Upper lobe of right lung (tissue), 1 donor: Measurements from ENCODE around the gene GAR1. TPM values are rescaled to one million over a fixed set of nuclear protein-coding genes. Genes with fewer than 3 reads are reported as not detected.

ENCODE experiments used
- ATAC-seq: fragments of 200-7000 bp; cut with Tn5 transposase; one replicate; pipeline ENCODE4 v1.9.1; 2020; ENCODE audit warnings: mild to moderate bottlenecking, moderate library complexity
- DNase-seq: peaks from one replicate; pipeline ENCODE4 v3.0.0-alpha.2; 2020
- H3K27ac ChIP-seq: fragments of 200-600 bp; one replicate; pipeline ENCODE4 v1.8.0; 2022
- H3K27me3 ChIP-seq: fragments of 200-600 bp; one replicate; pipeline ENCODE4 v1.8.0; 2022; ENCODE audit warnings: mild to moderate bottlenecking
- H3K36me3 ChIP-seq: fragments of 200-600 bp; one replicate; pipeline ENCODE4 v1.8.0; 2022
- H3K4me1 ChIP-seq: fragments of 200-600 bp; one replicate; pipeline ENCODE4 v1.8.0; 2022
- H3K4me3 ChIP-seq: fragments of 200-600 bp; one replicate; pipeline ENCODE4 v1.8.0; 2022; ENCODE audit warnings: mild to moderate bottlenecking
- H3K9me3 ChIP-seq: fragments of 200-600 bp; one replicate; pipeline ENCODE4 v1.8.0; 2022
- intact Hi-C: fragments of 100-400 bp; cut with DNase I; formaldehyde crosslinking; loops from one replicate; pipeline ENCODE4 v1.11.0; 2022
- total RNA-seq: library from RNA; stranded (reverse); fragmentation: NEBNext Ultra II Directional; extraction: Animal tissue kit (Norgen Biotek cat#: 25700); gene quantifications from one replicate; pipeline ENCODE4 v1.2.1, GENCODE V29; 2021
- TF ChIP-seq, protein P1 (sequence below): fragments of 200-600 bp; IDR thresholded peaks from one replicate; pipeline ENCODE4 v1.8.0; 2022; ENCODE audit warnings: antibody characterized with exemption
- donor health status: DM: no; HTN: yes; CAD: no; lungs with severe emphysema.

GAR1 gene
- total RNA-seq, 1 donor from 2014 or later: 12.2 TPM

DNA sequence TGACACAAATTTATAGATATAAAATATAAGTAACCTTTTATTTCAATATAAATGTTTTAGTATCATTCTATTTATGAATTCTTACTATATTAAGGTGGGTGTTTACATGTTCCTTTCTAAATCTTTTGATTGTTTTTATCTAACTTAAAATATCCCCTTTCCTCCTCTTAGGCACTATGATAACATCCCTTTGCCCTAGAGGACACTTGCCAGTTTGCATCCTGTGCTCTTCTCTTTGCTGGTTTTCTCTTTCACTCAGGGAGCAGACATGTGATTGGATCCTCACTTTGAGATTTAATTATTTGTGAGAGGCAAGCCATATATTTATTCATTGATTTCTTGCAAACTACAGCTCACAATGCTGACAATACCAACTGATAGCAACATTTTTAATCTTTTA lies 48.6 kb downstream of the GAR1 start:
- TF ChIP-seq, protein P1, sequence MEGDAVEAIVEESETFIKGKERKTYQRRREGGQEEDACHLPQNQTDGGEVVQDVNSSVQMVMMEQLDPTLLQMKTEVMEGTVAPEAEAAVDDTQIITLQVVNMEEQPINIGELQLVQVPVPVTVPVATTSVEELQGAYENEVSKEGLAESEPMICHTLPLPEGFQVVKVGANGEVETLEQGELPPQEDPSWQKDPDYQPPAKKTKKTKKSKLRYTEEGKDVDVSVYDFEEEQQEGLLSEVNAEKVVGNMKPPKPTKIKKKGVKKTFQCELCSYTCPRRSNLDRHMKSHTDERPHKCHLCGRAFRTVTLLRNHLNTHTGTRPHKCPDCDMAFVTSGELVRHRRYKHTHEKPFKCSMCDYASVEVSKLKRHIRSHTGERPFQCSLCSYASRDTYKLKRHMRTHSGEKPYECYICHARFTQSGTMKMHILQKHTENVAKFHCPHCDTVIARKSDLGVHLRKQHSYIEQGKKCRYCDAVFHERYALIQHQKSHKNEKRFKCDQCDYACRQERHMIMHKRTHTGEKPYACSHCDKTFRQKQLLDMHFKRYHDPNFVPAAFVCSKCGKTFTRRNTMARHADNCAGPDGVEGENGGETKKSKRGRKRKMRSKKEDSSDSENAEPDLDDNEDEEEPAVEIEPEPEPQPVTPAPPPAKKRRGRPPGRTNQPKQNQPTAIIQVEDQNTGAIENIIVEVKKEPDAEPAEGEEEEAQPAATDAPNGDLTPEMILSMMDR: no peak
- no peak overlapping the region for H3K27ac ChIP-seq
- H3K4me1 ChIP-seq: no peaks in the 10 kb centered on the region
- no peaks in the 10 kb centered on the region for H3K36me3 ChIP-seq
- no peaks in the 10 kb centered on the region for H3K27me3 ChIP-seq
- no peak for DNase-seq
- no peak overlapping the region for H3K4me3 ChIP-seq
- H3K9me3 ChIP-seq: no peaks in the 10 kb centered on the region
- intact Hi-C loops: no loop called here
- ATAC-seq: no peak

DNA sequence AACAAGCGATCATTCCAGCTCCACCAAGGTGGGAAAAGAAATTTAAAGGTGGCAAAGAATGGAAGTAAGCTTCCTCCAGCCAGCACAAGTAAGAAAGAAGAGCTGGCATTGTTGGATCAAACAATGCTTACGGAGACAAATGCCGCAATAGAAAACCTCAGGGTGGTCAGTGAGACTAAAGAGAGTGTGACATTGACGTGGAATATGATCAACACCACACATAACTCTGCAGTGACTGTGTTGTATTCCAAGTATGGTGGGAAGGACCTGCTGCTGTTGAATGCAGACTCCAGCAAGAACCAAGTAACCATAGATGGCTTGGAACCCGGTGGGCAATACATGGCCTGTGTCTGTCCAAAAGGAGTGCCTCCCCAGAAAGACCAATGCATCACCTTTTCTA lies 54.5 kb downstream of the GAR1 start:
- DNase-seq: no peak
- no peaks in the 10 kb centered on the region for H3K4me1 ChIP-seq
- no peaks in the 10 kb centered on the region for H3K27me3 ChIP-seq
- no peak overlapping the region for H3K27ac ChIP-seq
- TF ChIP-seq, protein P1: no peak
- intact Hi-C loops: no loop called here
- ATAC-seq: no peak
- no peak overlapping the region for H3K4me3 ChIP-seq
- no peaks in the 10 kb centered on the region for H3K36me3 ChIP-seq
- no peaks in the 10 kb centered on the region for H3K9me3 ChIP-seq

- H3K9me3 ChIP-seq: no peaks in the 10 kb centered on the region
- TF ChIP-seq, protein P1: no peak
- no peaks in the 10 kb centered on the region for H3K36me3 ChIP-seq
- H3K27ac ChIP-seq: no peak overlapping the region
- intact Hi-C loops: no loop called here
- H3K4me3 ChIP-seq: no peak overlapping the region
- no peak for DNase-seq
- no peaks in the 10 kb centered on the region for H3K4me1 ChIP-seq
- H3K27me3 ChIP-seq: no peaks in the 10 kb centered on the region
- no peak for ATAC-seq
Observed at GRCh38 chr4:109872065-109872464, 56.5 kb downstream of the GAR1 start.

DNA sequence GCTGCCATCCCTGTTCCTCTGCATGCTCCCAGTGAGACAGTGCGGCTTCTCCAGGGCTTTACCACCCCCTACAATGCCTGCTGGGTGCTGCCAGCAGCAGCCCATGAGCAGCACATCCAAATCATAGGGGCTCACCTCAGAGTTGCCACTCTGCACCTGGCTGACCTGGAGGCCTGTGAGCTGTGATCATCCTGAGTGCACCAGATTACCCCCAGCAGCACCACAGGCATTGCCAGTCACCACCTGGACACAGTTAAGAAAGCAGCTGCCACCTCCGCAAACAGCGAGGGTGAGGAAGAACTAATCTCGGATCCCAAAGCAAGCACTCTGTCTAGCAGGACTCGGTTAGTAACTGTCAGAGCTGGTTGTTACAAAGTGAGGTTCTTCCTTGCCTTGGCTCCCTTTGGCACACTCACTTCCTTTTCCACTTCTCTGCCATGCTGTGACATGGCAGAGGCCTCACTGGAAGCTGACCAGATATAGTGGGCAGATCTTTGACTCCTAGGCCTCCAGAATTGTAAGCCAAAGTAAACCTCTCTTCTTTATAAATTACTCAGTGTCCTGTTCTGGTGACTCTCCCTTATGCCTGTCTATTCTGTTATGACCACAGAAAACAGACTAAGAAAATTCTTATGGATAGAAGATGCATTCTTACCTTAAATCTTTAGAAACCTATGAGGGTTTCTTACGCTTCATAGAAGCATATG lies 57.5 kb downstream of the GAR1 start:
- DNase-seq (no peak), ATAC-seq (no peak)
- intact Hi-C loops: no loop called here
- Histone ChIP-seq H3K4me1 (no peaks in the 10 kb centered on the region), H3K36me3 (no peaks in the 10 kb centered on the region), H3K9me3 (no peaks in the 10 kb centered on the region), H3K4me3 (no peak overlapping the region), H3K27me3 (no peaks in the 10 kb centered on the region), H3K27ac (no peak overlapping the region)
- TF ChIP-seq, protein P1: no peak

- Histone ChIP-seq H3K9me3 (no peaks in the 10 kb centered on the region), H3K27ac (no peak overlapping the region), H3K4me3 (no peak overlapping the region), H3K4me1 (no peaks in the 10 kb centered on the region), H3K36me3 (no peaks in the 10 kb centered on the region), H3K27me3 (no peaks in the 10 kb centered on the region)
- no peak for ATAC-seq
- intact Hi-C loops: no loop called here
- TF ChIP-seq, protein P1: no peak
- no peak for DNase-seq
Observed at GRCh38 chr4:109873791-109874514, 58.4 kb downstream of the GAR1 start.

Other genes starting within 250 kb of the GAR1 start
- gene CASP6, start 112.3 kb upstream of the GAR1 start, total RNA-seq: 15.2 TPM
- 45.7 TPM for gene PLA2G12A, start 85.7 kb upstream of the GAR1 start, total RNA-seq
- gene CFI, start 13.8 kb upstream of the GAR1 start, total RNA-seq: 61.0 TPM
- not detected for gene RRH, start 12.2 kb downstream of the GAR1 start, total RNA-seq
- gene LRIT3, start 32.3 kb downstream of the GAR1 start, total RNA-seq: 0.14 TPM
- gene EGF, start 97.1 kb downstream of the GAR1 start, total RNA-seq: 2.4 TPM